Esophagus (tissue), 2 donors: Measurements from ENCODE around the gene PLAA. TPM values are rescaled to one million over a fixed set of nuclear protein-coding genes. Genes with fewer than 3 reads are reported as not detected.

Experiments used
- H3K27ac ChIP-seq, 2 donors: one replicate each; pipeline ENCODE4 v1.5.1; 2013; ENCODE audit warnings: low read depth in 2 of 2, mild to moderate bottlenecking in 2 of 2, inconsistent platforms in 1 of 2, low read length in 1 of 2, moderate library complexity in 1 of 2
- H3K27me3 ChIP-seq, 2 donors: one replicate each; pipeline ENCODE4 v1.6.1; 2013; ENCODE audit warnings: low read length in 2 of 2, control low read depth in 1 of 2, mild to moderate bottlenecking in 1 of 2; ENCODE audit not compliant: insufficient read depth in 2 of 2, control insufficient read depth in 1 of 2
- H3K36me3 ChIP-seq, 2 donors: one replicate each; pipeline ENCODE4 v1.6.1; 2013; ENCODE audit warnings: low read length in 1 of 2; ENCODE audit not compliant: control insufficient read depth in 2 of 2, insufficient read depth in 2 of 2
- H3K4me1 ChIP-seq, 2 donors: one replicate each; pipeline ENCODE4 v1.6.1; 2013; ENCODE audit warnings: low read length in 1 of 2; ENCODE audit not compliant: control insufficient read depth in 2 of 2, insufficient read depth in 2 of 2
- H3K4me3 ChIP-seq, 2 donors: one replicate each; pipeline ENCODE4 v1.5.1; 2013; ENCODE audit warnings: low read length in 2 of 2, mild to moderate bottlenecking in 2 of 2, low read depth in 1 of 2, moderate library complexity in 1 of 2
- H3K9me3 ChIP-seq, 2 donors: one replicate each; pipeline ENCODE4 v1.6.1; 2013; ENCODE audit warnings: mild to moderate bottlenecking in 2 of 2, low read depth in 1 of 2, low read length in 1 of 2, moderate library complexity in 1 of 2; ENCODE audit not compliant: control insufficient read depth in 2 of 2, insufficient read depth in 1 of 2
- WGBS, 2 donors: extraction: QIAGEN DNeasy Blood & Tissue Kit; methylation state at CpG; one replicate each; pipeline ENCODE4 v1.1.7; 2013; 5-methylcytosine and 5-hydroxymethylcytosine counted together
- polyA plus RNA-seq, 2 donors: library from polyadenylated mRNA; stranded (reverse); fragments of 200-250 nt; gene quantifications; one replicate each; pipeline ENCODE4 v1.2.3, GENCODE V29; 2013
- donor health status: healthy with polysubstance abuse.
- donor health status: Bipolar disorder and iron deficiency.

PLAA gene
- polyA plus RNA-seq: 10 to 100 TPM in 1 of 2 donors, 1 to 10 TPM in 1; 8.9 to 13.9 TPM

- H3K27me3 ChIP-seq: peaks cover 0 to 2% of the 10 kb centered on the region in 2 donors
- H3K4me3 ChIP-seq: peak within 1 kb of the TSS; percentile 80 to 98
- 0% methylated on average over 76 of the region's 76 CpGs for WGBS, 2 donors
- H3K27ac ChIP-seq: peak within 1 kb of the TSS; percentile 97 to 99
- no peaks in the 10 kb centered on the region for H3K36me3 ChIP-seq
- H3K4me1 ChIP-seq: no peaks in the 10 kb centered on the region
- H3K9me3 ChIP-seq: no peaks in the 10 kb centered on the region
Measured at GRCh38 chr9:26946753-26947727, at the start of gene PLAA. TSS of gene PLAA (minus strand) at chr9:26947242. CDS start at chr9:26947045, 197 bp downstream.

- no peaks in the 10 kb centered on the region for H3K27me3 ChIP-seq
- H3K4me3 ChIP-seq: no peak overlapping the region
- H3K4me1 ChIP-seq: no peaks in the 10 kb centered on the region
- WGBS, 2 donors: 81 to 83% methylated on average over 2 of the region's 2 CpGs
- no peak overlapping the region for H3K27ac ChIP-seq
- H3K36me3 ChIP-seq: no peaks in the 10 kb centered on the region
- H3K9me3 ChIP-seq: no peaks in the 10 kb centered on the region
Measured at GRCh38 chr9:26995810-26996209, 48.8 kb upstream of the PLAA start.

- Histone ChIP-seq H3K4me3 (no peak overlapping the region), H3K9me3 (no peaks in the 10 kb centered on the region), H3K36me3 (no peaks in the 10 kb centered on the region), H3K27me3 (no peaks in the 10 kb centered on the region), H3K27ac (no peak overlapping the region), H3K4me1 (no peaks in the 10 kb centered on the region)
- WGBS, 2 donors: 30 to 51% methylated on average over 1 of the region's 1 CpG
Measured at GRCh38 chr9:26983340-26983739, 36.3 kb upstream of the PLAA start.

GRCh38 chr9:26975728-26976707, 29.0 kb upstream of the PLAA start:
- H3K27ac ChIP-seq: no peak overlapping the region
- 83 to 90% methylated on average over 18 of the region's 18 CpGs for WGBS, 2 donors
- H3K27me3 ChIP-seq: no peaks in the 10 kb centered on the region
- H3K9me3 ChIP-seq: no peaks in the 10 kb centered on the region
- no peaks in the 10 kb centered on the region for H3K4me1 ChIP-seq
- H3K36me3 ChIP-seq: no peaks in the 10 kb centered on the region
- no peak overlapping the region for H3K4me3 ChIP-seq

GRCh38 chr9:26974927-26975326, 27.9 kb upstream of the PLAA start:
- Histone ChIP-seq H3K4me1 (no peaks in the 10 kb centered on the region), H3K4me3 (no peak overlapping the region), H3K27me3 (no peaks in the 10 kb centered on the region), H3K9me3 (no peaks in the 10 kb centered on the region), H3K27ac (no peak overlapping the region), H3K36me3 (no peaks in the 10 kb centered on the region)
- WGBS, 2 donors: 87 to 90% methylated on average over 4 of the region's 4 CpGs

GRCh38 chr9:26973989-26974388, 26.9 kb upstream of the PLAA start:
- WGBS, 2 donors: 85 to 95% methylated on average over 5 of the region's 5 CpGs
- Histone ChIP-seq H3K4me1 (no peaks in the 10 kb centered on the region), H3K9me3 (no peaks in the 10 kb centered on the region), H3K4me3 (no peak overlapping the region), H3K27me3 (no peaks in the 10 kb centered on the region), H3K27ac (no peak overlapping the region), H3K36me3 (no peaks in the 10 kb centered on the region)

GRCh38 chr9:26971721-26972120, 24.7 kb upstream of the PLAA start:
- no peaks in the 10 kb centered on the region for H3K36me3 ChIP-seq
- no peak overlapping the region for H3K4me3 ChIP-seq
- WGBS, 2 donors: 89 to 93% methylated on average over 1 of the region's 1 CpG
- H3K9me3 ChIP-seq: no peaks in the 10 kb centered on the region
- H3K27me3 ChIP-seq: no peaks in the 10 kb centered on the region
- no peaks in the 10 kb centered on the region for H3K4me1 ChIP-seq
- no peak overlapping the region for H3K27ac ChIP-seq

GRCh38 chr9:26956860-26957233, 9.8 kb upstream of the PLAA start:
- H3K4me1 ChIP-seq: no peaks in the 10 kb centered on the region
- H3K4me3 ChIP-seq: peak overlapping the region; percentile 63 to 72
- no peaks in the 10 kb centered on the region for H3K9me3 ChIP-seq
- no peaks in the 10 kb centered on the region for H3K36me3 ChIP-seq
- no peaks in the 10 kb centered on the region for H3K27me3 ChIP-seq
- 22 to 23% methylated on average over 6 of the region's 6 CpGs for WGBS, 2 donors
- H3K27ac ChIP-seq: peak overlapping the region; percentile 57 to 88
